MM.1S (cell line): Measurements from ENCODE around the gene MTNR1A.

Experiments
- DNase-seq: peaks from one replicate; pipeline ENCODE4 v3.0.0-alpha.2; 2015
- H2AFZ ChIP-seq: fragments of 300-600 bp; sonication (generic); 2 replicates; pipeline ENCODE4 v1.6.0; 2016; ENCODE audit warnings: antibody characterized with exemption, low read length
- H3F3A ChIP-seq: fragments of 300-600 bp; sonication (generic); 2 replicates; pipeline ENCODE4 v1.6.1; 2016; ENCODE audit warnings: mild to moderate bottlenecking, antibody characterized with exemption, low read length, moderate library complexity, mixed read lengths; ENCODE audit not compliant: insufficient read depth
- H3K27ac ChIP-seq: fragments of 300-600 bp; sonication (generic); 2 replicates; pipeline ENCODE4 v1.5.1; 2016; ENCODE audit warnings: mild to moderate bottlenecking, low read length
- H3K27me3 ChIP-seq: fragments of 300-600 bp; sonication (generic); replicated peaks from 2 replicates; pipeline ENCODE4 v1.6.0; 2016; ENCODE audit warnings: low read length; ENCODE audit not compliant: insufficient read depth
- H3K36me3 ChIP-seq: fragments of 300-600 bp; sonication (generic); replicated peaks from 2 replicates; pipeline ENCODE4 v1.6.1; 2016; ENCODE audit warnings: mild to moderate bottlenecking, low read length, mixed read lengths; ENCODE audit not compliant: insufficient read depth
- H3K4me1 ChIP-seq: fragments of 300-600 bp; sonication (generic); 2 replicates; pipeline ENCODE4 v1.6.1; 2016; ENCODE audit warnings: low read length, mixed read lengths
- H3K4me2 ChIP-seq: fragments of 300-600 bp; sonication (generic); 2 replicates; pipeline ENCODE4 v1.6.0; 2016; ENCODE audit warnings: low read depth, low read length
- H3K4me3 ChIP-seq: fragments of 300-600 bp; sonication (generic); 2 replicates; pipeline ENCODE4 v1.5.1; 2016; ENCODE audit warnings: low read length, mixed read lengths
- H3K79me2 ChIP-seq: fragments of 300-600 bp; sonication (generic); 2 replicates; pipeline ENCODE4 v1.6.1; 2016; ENCODE audit warnings: mixed run types, low read length, mixed read lengths
- H3K9ac ChIP-seq: fragments of 300-600 bp; sonication (generic); 2 replicates; pipeline ENCODE4 v1.6.1; 2016; ENCODE audit warnings: low read length, mixed read lengths
- H3K9me2 ChIP-seq: fragments of 300-600 bp; sonication (generic); replicated peaks from 2 replicates; pipeline ENCODE4 v1.6.1; 2016; ENCODE audit warnings: mild to moderate bottlenecking, low read length, mixed read lengths; ENCODE audit not compliant: insufficient read depth
- H3K9me3 ChIP-seq: fragments of 300-600 bp; sonication (generic); replicated peaks from 2 replicates; pipeline ENCODE4 v1.6.1; 2016; ENCODE audit warnings: mild to moderate bottlenecking, low read length, mixed read lengths; ENCODE audit not compliant: insufficient read depth
- H4K20me1 ChIP-seq: fragments of 300-600 bp; sonication (generic); 2 replicates; pipeline ENCODE4 v1.6.1; 2016; ENCODE audit warnings: mild to moderate bottlenecking, low read length, moderate library complexity, mixed read lengths; ENCODE audit not compliant: insufficient read depth
- EZH2 ChIP-seq: fragments of 300-600 bp; sonication (generic); optimal IDR thresholded peaks from 2 replicates; pipeline ENCODE3; 2017; ENCODE audit warnings: low read depth, mild to moderate bottlenecking, antibody characterized with exemption, low read length, mixed read lengths
- EZH2phosphoT487 ChIP-seq: fragments of 300-600 bp; sonication (generic); IDR thresholded peaks from 2 replicates; pipeline ENCODE4 v1.6.1; 2018; ENCODE audit warnings: antibody characterized with exemption, low read length
- TF ChIP-seq, protein P1 (sequence below): fragments of 300-600 bp; sonication (generic); IDR thresholded peaks from 2 replicates; pipeline ENCODE4 v1.5.1; 2016; ENCODE audit warnings: antibody characterized with exemption, low read length, mixed read lengths

MTNR1A gene

DNA sequence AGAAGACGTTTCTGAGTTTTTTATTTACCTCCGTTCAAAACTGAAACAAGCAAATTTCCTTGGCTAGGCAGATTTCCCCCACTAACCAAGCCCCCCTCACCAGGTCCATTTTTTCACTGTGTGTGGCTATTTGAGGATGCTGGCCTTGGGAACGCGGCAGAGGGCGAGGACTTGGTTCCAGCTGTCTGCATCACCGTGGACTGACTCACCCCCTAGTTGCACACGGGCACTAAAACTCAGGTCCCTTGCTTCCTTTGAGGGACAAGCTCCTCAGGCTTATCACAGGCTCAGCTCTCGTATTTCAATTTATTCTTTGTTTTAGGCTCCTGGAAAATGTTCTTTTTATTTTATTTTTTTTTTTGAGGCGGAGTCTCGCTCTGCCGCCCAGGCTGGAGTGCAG is 8.4 kb upstream of the MTNR1A start:
- Histone ChIP-seq H3K4me1 (no peaks in the 10 kb centered on the region), H3K9ac (no peak overlapping the region), H3K4me2 (no peak overlapping the region), H3K79me2 (no peaks in the 10 kb centered on the region), H4K20me1 (no peaks in the 10 kb centered on the region), H3K27me3 (no peaks in the 10 kb centered on the region), H3F3A (no peaks in the 10 kb centered on the region), H3K27ac (no peak overlapping the region), H3K36me3 (no peaks in the 10 kb centered on the region), H2AFZ (no peak overlapping the region), H3K9me2 (no peaks in the 10 kb centered on the region), H3K9me3 (no peaks in the 10 kb centered on the region), H3K4me3 (no peak overlapping the region)
- TF ChIP-seq, protein P1, sequence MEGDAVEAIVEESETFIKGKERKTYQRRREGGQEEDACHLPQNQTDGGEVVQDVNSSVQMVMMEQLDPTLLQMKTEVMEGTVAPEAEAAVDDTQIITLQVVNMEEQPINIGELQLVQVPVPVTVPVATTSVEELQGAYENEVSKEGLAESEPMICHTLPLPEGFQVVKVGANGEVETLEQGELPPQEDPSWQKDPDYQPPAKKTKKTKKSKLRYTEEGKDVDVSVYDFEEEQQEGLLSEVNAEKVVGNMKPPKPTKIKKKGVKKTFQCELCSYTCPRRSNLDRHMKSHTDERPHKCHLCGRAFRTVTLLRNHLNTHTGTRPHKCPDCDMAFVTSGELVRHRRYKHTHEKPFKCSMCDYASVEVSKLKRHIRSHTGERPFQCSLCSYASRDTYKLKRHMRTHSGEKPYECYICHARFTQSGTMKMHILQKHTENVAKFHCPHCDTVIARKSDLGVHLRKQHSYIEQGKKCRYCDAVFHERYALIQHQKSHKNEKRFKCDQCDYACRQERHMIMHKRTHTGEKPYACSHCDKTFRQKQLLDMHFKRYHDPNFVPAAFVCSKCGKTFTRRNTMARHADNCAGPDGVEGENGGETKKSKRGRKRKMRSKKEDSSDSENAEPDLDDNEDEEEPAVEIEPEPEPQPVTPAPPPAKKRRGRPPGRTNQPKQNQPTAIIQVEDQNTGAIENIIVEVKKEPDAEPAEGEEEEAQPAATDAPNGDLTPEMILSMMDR = no peak
- TF ChIP-seq EZH2phosphoT487 (no peak), EZH2 (no peak)
- DNase-seq = no peak

DNA sequence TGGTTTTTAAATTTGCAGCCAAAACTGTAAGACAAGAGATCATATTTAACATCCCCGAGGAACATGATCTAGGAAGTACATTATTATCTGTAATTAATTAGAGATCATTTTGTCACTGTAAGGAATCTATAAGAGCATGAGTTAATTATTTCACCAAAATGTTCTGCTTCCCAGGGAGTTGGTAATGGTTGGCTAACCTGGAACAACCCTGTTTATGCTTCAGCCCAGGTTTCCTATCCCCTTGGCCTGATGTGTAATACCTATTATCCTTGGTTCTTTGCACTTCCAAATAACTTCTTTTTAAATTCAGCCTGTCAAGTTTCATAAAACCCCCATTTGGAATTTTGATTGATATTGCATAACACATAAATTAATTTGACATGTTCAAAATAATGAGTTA is 6.4 kb upstream of the MTNR1A start:
- Histone ChIP-seq H3K27me3 (no peaks in the 10 kb centered on the region), H4K20me1 (no peaks in the 10 kb centered on the region), H3K79me2 (no peaks in the 10 kb centered on the region), H3K36me3 (no peaks in the 10 kb centered on the region), H3K4me1 (no peaks in the 10 kb centered on the region), H3K9ac (no peak overlapping the region), H3K9me2 (no peaks in the 10 kb centered on the region), H3K4me2 (no peak overlapping the region), H3K4me3 (no peak overlapping the region), H3K9me3 (no peaks in the 10 kb centered on the region), H3K27ac (no peak overlapping the region), H3F3A (no peaks in the 10 kb centered on the region), H2AFZ (no peak overlapping the region)
- TF ChIP-seq EZH2 = no peak
- TF ChIP-seq EZH2phosphoT487 = no peak
- TF ChIP-seq, protein P1 = no peak
- DNase-seq = no peak

DNA sequence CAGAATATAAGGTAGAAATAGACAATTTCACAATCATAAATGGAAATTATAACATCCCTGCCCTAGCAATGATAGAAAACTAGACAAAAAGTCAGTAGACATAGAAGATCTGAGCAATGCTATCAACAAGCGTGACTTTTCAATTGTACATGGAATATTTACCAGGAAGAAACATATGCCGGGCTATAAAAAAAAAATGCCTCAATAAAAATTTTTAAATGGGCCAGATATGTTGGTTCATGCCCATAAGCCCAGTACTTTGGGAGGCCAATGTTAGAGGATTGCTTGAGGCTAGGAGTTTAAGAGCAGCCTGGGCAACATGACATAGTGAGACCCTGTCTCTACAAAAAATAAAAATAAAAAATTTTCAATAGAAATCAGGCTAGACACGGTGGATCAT is 5.3 kb upstream of the MTNR1A start:
- TF ChIP-seq EZH2 (no peak), EZH2phosphoT487 (no peak)
- TF ChIP-seq, protein P1 = no peak
- no peak overlapping the region for H3K4me2 ChIP-seq
- no peaks in the 10 kb centered on the region for H4K20me1 ChIP-seq
- H3F3A ChIP-seq = no peaks in the 10 kb centered on the region
- H3K79me2 ChIP-seq = no peaks in the 10 kb centered on the region
- H3K4me3 ChIP-seq = no peak overlapping the region
- H3K9me2 ChIP-seq = no peaks in the 10 kb centered on the region
- no peak overlapping the region for H2AFZ ChIP-seq
- no peaks in the 10 kb centered on the region for H3K9me3 ChIP-seq
- no peaks in the 10 kb centered on the region for H3K4me1 ChIP-seq
- no peak overlapping the region for H3K9ac ChIP-seq
- no peak overlapping the region for H3K27ac ChIP-seq
- H3K27me3 ChIP-seq = no peaks in the 10 kb centered on the region
- DNase-seq = no peak
- no peaks in the 10 kb centered on the region for H3K36me3 ChIP-seq

DNA sequence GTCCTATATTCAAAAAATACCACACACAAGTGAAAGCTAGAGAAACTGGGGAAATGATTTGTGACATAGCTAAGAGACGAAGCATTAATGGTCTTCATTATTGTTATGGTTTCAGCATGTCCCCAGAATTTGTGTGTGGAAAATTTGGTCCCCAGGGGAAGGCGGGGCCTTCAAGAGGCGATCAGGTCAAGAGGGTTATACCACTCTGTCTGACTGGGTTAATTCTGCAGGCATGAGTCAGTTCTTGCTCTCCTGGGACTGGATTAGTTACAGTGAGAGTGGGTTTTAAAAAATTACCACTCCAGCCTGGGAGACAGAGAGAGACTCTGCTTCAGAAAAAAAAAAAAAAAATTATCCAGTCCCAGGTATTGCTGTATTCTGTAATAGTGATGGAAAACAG is 2.1 kb upstream of the MTNR1A start:
- Histone ChIP-seq H3K27me3 (no peaks in the 10 kb centered on the region), H3K9ac (no peak overlapping the region), H3K4me3 (no peak overlapping the region), H2AFZ (no peak overlapping the region), H3K79me2 (no peaks in the 10 kb centered on the region), H3K9me3 (no peaks in the 10 kb centered on the region), H3K27ac (no peak overlapping the region), H3F3A (no peaks in the 10 kb centered on the region), H4K20me1 (no peaks in the 10 kb centered on the region), H3K4me1 (no peaks in the 10 kb centered on the region), H3K4me2 (no peak overlapping the region), H3K36me3 (no peaks in the 10 kb centered on the region), H3K9me2 (no peaks in the 10 kb centered on the region)
- DNase-seq = no peak
- TF ChIP-seq EZH2 (no peak), EZH2phosphoT487 (no peak)
- TF ChIP-seq, protein P1 = no peak
